Upper lobe of left lung (tissue), 4 donors: Measurements from ENCODE around the gene GSTA3.

ENCODE experiments used
- EP300 ChIP-seq, 4 donors: sonication (generic); formaldehyde crosslinking; IDR thresholded peaks; one replicate each; pipeline ENCODE4 v1.5.1; 2017; ENCODE audit warnings: antibody characterized with exemption in 4 of 4, control low read depth in 2 of 4
- POLR2A ChIP-seq, 4 donors: fragments of 450-650 bp; IDR thresholded peaks; one replicate each; pipeline ENCODE4 v1.5.1; 2016 to 2017; ENCODE audit warnings: antibody characterized with exemption in 4 of 4, mild to moderate bottlenecking in 2 of 4

GRCh38 chr6:52914516-52914915 is 5.0 kb upstream of the GSTA3 start:
- no peak for TF ChIP-seq POLR2A (IDR thresholded peaks at IDR 0.05)
- TF ChIP-seq EP300 (IDR thresholded peaks at IDR 0.05), result no peak
